G401.6 (cell line): ENCODE measurements around the gene GTF3C5.
"Not testable (repeated sequence)": the region's sequence is repeated elsewhere in the genome, so short reads cannot be mapped to it uniquely, and the experiment has no call there.

ENCODE experiments used
- FAIRE-seq: peaks from 2 replicates; lab custom pipeline; 2012; peaks lifted over from hg19 to GRCh38; lab: Jason Lieb, UNC

GTF3C5 gene

GRCh38 chr9:133055788-133056420 lies 25.1 kb downstream of the GTF3C5 start:
- FAIRE-seq, result no peak

- no peak for FAIRE-seq
These were observed 25.7 kb downstream of the GTF3C5 start for GRCh38 chr9:133056533-133056932.

- FAIRE-seq, result no peak
These were observed 26.2 kb downstream of the GTF3C5 start for GRCh38 chr9:133057006-133057405.

GRCh38 chr9:133057553-133057952 lies 26.8 kb downstream of the GTF3C5 start:
- FAIRE-seq, result no peak

GRCh38 chr9:133058071-133058470 lies 27.3 kb downstream of the GTF3C5 start:
- FAIRE-seq, result no peak

- FAIRE-seq, result no peak
These were observed 27.9 kb downstream of the GTF3C5 start for GRCh38 chr9:133058550-133059320.

GRCh38 chr9:133059623-133060022 lies 28.8 kb downstream of the GTF3C5 start:
- no peak for FAIRE-seq

GRCh38 chr9:133060417-133060841 lies 29.6 kb downstream of the GTF3C5 start:
- FAIRE-seq, result no peak

- FAIRE-seq, result not testable (repeated sequence)
These were observed 30.4 kb downstream of the GTF3C5 start for GRCh38 chr9:133061019-133061763.

GRCh38 chr9:133061764-133062145 lies 31.0 kb downstream of the GTF3C5 start, which contains the start of gene CEL:
CEL (plus strand) TSS chr9:133061981; CDS start chr9:133062003, 22 bp downstream.
- FAIRE-seq, result not testable (repeated sequence)

GRCh38 chr9:133062569-133062968 lies 31.8 kb downstream of the GTF3C5 start:
- FAIRE-seq, result not testable (repeated sequence)

GRCh38 chr9:133063159-133063499 lies 32.3 kb downstream of the GTF3C5 start:
- no peak for FAIRE-seq

- FAIRE-seq, result no peak
These were observed 32.9 kb downstream of the GTF3C5 start for GRCh38 chr9:133063500-133064231.

- no peak for FAIRE-seq
These were observed 33.7 kb downstream of the GTF3C5 start for GRCh38 chr9:133064241-133065069.

GRCh38 chr9:133065070-133065388 lies 34.2 kb downstream of the GTF3C5 start:
- no peak for FAIRE-seq

GRCh38 chr9:133066181-133066983 lies 35.6 kb downstream of the GTF3C5 start:
- FAIRE-seq, result no peak

- no peak for FAIRE-seq
These were observed 36.2 kb downstream of the GTF3C5 start for GRCh38 chr9:133067006-133067405.

GRCh38 chr9:133067813-133068212 lies 37.0 kb downstream of the GTF3C5 start:
- FAIRE-seq, result no peak

GRCh38 chr9:133068431-133068830 lies 37.6 kb downstream of the GTF3C5 start:
- not testable (repeated sequence) for FAIRE-seq

- FAIRE-seq, result not testable (repeated sequence)
These were observed 39.7 kb downstream of the GTF3C5 start for GRCh38 chr9:133070500-133070961.

- not testable (repeated sequence) for FAIRE-seq
These were observed 40.2 kb downstream of the GTF3C5 start for GRCh38 chr9:133070985-133071384.
